Measurements from ENCODE around the gene CRELD2.

Gene CRELD2

DNA sequence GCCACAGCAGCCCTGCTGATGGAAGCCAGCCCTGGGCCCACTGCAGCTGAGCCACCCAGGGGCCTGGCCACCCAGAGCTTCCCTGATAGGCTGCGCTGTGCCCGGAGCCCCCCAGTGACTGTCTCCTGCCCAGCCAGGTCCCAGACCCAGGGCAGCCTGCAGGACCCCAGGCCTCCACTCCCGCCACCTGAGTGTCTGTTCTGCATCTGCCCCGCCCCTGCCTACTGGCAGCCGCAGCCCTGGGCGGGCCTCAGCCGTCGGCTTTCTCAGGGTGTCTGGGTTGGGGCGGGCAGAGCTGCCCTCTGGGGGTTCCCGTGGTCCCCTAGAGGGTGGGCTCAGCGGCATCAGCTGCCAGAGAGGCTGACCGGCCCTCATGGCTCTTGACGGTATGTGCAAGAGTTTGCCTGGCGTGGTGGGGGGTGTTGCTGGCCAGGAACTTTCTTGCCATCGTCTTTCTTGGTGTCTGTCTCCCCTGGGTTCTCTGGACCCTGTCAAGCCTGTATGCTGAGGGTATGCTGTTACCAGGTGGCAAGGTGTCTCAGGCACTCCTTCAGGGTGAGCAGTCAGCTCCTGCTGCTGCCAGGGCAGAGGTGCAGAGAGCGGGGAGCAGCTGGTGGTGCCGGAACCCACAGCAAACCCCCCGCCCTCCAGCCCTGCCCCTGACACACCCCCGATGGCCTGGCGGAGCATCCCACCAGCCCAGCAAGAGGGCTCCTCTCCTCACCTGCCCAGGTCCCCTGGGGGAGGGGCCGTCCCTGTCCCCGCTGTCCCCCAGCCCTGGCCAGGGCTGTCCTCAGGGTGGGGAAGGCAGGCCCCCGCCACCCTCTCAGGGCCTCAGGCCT, 29.9 kb downstream of the CRELD2 start:
- no peak for DNase-seq

DNA sequence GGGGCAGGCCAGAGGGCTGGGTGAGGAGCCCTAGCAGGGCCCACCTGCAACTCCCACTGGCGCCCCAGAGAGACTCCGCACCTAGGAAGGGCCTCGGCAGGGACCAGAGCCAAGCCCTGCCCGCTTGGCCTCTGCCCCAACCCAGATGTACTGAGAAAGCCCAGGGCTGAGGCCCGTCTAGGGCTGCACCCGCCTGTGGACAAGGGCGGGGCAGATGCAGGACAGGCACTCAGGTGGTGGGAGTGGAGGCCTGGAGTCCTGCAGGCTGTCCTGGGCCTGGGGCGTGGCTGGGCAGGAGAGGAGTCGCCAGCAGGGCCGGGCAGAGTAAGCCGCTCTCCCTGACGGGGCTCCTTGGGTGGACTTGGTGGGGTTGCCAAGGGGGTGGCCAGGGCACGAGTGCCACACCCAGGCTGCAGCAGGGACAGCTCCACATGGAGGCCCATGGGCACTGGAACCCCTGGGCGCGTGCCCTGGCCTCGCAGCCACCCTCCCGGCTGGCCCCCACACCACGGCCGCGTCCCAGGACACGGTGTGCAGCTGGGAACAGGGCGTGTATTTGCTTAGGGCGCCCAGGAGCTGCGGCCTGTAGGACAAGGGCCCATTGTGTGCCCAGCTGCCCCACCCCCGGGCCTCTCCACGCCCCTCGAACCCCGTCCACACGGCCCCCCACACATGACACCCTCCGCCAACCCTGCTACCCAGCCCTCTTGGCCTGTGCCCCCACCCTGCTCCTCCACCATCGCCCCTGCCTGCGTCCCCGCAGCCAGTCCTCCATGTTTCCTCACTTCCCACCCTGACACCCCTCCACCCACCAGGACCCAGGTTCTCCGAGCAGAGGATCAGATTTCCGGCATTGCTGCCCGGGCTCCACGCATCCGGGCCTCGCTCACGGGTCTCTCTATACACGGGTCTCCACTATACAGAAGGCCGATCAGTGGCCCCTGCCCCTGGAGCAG, 30.8 kb downstream of the CRELD2 start:
- no peak for DNase-seq

DNA sequence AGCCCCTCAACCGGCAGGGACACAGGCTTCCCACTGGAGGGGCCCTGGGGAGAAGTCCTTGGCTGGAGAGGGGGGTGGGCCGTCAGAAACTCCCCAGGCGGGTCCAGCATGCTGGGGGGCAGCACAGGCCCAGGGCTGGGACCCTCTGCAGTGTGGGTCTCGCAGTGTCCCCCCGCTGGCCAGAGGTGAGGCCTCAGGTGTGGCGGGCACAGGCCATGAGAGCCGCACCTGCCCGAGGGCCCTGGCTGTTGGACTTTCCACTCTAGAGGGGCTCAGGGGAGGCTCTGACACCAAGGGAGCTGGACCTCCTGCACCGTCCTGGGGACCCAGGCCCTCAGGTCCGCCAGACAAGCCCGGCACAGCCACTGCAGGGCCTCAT, 31.5 kb downstream of the CRELD2 start:
- no peak for DNase-seq

DNA sequence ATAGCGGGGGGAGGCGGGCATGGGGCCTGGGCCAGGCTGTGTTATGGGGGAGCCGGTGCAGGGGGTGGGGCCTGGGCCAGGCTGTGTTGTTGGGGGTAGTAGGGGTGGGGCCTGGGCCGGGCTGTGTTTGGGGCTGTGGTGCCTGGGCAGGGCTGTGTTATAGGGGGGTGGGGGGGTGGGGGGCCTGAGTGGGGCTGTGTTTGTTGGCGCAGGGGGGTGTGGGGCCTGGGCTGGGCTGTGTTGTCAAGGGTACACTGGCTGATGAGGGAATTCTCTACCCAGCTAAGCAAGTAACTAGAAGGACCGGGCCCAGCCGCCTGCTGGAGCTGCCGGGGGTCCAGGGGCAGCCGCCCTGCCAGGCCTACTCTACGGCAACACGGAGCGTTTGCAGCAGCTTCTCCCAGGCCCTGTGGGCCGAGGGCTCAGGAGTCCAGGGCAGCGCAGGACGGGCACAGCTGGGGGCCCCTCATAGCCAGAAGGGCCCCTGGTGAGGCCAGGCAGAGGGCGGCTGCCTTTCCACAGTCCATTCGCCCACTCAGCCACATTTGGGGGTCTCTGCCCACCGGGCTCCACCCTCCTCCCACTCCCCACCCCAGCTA, 32.1 kb downstream of the CRELD2 start:
- no peak for DNase-seq

DNA sequence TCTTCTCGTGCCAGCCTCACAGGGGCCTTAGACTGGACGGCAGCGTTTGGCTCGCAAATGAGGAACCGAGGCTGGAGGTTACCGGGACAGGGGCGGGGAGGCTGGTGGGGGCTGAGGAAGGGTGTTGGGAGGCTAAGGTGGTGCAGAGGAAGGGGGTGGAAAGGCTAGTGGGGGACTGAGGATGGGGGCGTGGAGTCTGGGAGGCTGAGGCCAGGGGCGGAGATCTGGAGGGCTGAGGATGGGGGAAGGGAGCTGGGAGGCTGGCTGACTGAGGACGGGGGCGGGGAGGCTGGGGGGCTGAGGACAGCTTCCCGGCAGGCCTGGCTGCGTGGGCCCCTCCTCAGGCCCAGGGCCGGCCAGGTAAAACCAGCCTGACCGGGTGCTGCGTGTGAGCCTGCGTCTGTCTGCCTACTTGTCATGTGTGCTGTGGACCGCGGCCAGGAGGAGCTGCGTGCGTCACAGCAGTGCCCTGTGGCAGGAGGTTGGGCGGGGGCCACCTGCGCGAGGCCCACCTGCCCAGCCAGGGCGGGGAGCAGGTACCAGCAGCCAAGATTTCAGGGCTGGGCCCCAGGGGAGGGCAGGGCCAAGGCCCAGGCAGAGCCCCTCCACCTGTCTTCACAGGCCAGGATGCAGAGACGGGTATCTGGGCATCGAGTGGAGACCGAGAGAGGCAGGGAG, 32.7 kb downstream of the CRELD2 start:
- no peak for DNase-seq

DNA sequence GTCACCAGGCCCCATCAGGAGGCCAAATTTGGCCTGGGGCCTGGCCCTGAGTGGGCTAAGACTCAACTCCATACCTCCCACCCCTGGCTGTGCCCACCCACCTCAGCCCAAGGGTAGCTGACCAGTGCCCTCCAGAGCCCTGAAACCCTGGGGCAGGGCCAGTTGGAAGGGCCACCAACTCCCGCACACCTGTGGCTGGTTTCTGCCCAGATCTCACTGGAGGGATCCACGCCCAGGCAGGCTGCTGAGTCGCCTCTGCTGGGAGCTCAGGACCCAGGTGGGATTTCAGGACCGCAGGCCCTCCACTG, 33.2 kb downstream of the CRELD2 start:
- no peak for DNase-seq

DNA sequence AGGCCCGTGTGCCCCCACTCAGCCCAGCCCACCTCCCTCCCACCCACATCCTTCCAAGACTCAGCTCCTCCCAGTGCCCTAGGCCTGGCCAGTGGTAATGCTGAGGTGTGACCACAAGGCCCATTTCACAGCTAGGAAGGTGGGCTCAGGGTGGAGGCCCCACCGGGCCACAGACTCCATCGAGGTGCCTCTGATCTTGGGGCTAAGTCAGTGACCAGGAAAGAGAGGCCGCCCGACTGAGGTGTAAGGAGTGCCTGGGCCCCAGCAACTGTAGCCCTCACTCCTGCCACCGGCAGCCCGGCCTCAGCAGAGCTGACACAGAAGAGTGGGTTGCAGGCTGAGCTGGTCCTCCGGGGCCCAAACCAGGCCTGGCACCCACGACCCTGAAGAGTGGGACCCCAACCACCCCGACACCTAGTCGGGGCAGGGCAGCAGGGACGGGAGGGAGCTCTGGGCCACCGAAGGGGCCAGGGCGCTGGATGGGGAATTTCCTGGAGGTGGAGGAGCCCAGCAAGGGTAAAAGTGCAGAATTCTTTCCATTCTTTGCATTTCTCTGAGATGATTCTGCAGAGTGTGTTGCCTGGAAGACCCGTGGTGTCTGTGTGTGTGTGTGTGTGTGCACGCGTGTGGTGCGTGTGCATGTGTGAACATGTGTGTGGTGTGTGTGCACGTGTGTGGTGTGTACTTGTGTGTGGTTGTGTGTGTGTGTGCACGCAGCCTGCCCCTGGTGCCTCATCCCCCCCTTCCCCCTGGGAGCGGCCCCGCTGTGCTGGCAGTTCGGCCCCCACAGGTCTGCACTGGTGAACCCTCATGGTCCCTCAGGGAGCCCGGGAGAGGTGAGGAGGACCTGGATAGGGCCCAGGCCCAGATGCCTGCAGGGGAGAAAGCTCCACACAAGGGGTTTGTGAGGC, 33.8 kb downstream of the CRELD2 start:
- no peak for DNase-seq

DNA sequence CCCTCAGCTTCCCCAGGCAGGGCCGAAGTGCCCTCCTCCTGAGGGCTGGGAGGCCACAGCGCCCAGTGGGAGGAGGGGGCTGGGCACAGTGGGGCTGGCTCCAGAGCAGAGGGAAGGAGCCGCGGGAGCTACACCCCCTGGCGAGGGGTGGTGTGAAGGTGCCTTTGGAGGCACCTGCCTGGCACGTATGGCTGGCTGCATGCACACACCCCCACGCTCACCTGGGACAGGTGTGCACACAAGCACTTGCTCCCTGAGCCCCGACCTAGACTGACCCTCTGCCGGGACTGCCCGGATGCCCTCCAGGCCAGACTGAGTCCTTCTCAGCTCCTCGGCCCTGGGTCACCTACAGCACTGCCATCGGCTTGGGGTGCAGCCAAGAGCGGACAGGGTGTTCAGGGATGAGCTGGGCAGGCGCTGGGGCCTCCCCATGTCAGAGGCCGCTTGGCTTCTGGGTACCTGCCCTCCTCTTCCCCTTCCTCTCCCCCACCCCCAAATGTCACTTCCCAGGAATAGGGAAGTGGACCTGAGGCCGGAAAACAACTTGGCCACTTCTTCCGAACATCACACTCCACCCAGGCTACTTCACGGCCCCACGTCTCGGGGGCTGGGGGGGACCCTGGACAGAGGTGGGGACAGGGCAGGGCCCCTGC, 34.7 kb downstream of the CRELD2 start:
- no peak for DNase-seq

DNA sequence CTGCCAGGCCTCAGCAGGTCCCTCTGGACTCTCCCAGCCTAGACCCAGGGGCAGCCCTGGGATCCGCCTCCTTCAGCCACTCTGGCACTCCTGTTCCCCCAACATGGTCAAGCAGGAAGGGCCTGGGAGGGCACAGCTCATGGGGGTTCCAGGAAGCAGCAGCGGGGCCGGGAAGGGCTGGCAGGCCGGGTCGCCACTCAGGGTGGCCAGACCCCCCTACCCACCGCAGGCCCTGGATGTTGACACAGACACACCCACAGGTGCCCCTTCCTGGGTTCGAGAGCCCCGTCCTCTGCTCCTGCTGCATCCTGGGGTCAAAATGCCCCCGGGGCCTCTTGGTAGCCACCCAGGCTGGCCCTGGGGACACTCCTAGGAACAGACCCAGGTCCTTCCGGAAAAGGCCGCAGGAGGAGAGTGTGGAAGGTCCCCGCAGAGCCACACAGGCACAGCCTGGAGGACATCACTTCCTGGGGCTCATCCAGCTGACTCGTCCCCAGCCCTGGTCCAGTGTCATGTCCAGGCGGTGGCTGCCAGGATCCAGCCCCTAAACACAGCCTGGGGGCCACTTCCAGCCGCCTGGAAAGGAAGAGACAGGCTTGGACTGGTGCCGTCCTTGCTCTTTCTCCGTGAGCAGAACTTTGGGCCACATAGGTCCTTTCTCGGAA, 35.4 kb downstream of the CRELD2 start:
- DNase-seq, result no peak

DNA sequence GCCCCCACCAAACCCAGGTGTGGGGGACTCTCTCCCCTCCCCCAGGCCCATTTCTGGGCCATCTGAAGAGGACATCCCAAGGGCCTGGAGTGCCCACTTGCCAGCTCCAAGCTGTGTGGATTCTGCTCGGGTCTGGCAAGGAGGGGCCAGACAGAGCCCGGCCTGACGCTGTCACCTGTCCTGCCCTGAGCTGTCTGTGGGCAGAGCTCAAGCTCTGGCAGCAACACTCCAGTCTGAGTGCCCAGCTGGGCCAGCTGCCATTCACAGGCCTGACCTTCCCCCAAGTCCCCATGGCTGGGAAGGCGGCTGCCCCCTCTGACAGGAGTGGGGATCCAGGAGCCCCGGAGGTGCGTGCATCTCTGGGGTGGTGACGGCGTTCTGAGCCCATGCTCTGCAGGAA, 35.9 kb downstream of the CRELD2 start:
- DNase-seq, result no peak

DNA sequence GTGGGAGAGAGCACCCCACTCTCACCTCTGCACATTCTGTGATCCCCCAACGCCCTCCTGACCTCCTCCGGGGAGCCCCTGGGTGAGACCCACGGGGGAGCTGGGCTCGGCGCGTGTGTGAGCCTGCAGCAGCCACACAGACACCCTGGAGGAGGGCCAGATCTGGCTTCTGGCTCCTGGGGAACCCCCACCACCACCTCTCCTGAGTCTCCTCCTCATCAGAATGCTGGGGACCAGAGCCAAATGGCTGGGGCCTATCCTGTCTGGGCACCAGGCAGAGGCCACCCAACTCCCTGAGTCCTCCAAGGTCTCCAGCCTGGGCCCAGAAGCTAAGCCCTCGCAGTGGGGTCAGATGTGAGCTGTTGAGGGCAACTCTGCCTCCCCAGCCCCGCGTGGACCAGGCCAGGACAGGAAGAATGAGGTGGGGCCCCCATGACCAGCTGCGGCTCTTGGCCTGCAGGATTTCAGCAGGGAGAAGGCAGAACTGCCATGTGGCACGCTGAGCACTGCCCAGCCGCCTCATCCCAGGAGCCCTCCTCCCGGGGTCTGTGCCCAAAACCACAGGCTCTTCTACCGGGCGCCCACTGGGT, 36.7 kb downstream of the CRELD2 start:
- no peak for DNase-seq

DNA sequence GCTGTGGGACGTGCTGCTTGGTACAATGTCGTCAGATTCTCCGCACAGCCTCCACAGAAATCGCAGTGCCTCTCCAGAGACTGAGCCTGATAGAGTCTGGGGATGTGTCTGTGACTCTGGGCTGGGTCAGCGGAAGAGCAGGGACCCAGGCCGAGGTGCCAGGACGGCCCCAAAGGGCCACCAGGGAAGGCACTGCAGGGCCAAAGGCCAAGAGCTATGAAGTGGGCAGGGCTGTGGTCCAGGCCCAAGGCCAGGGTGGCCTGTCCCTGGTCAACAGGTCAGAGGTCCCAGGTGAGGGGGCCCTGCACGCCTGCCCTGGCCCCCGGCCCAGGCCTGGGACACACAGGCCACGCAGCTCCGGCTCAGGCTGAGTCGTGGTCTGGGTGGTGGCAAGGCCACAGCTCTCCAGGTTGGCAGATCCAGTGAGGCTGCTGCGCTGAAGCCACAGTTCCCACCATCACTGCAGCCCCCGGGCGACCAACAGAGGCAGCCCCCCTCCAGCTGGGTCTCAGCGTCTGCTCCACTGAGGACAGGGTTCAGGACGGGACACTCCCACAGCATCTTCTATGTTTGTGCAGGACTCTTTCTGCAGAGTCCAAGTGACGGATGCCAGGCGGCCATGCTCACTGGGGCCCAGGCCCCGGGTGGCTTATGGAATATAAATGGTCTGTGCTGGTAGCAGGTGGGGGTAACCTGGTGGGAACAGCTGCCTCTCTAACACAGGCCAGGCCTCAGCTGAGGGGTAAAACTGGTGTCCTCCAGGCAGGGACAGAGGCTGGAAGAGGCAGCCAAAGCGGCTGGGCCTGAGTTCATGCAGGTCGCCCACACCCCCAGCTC, 37.4 kb downstream of the CRELD2 start:
- DNase-seq, result no peak

DNA sequence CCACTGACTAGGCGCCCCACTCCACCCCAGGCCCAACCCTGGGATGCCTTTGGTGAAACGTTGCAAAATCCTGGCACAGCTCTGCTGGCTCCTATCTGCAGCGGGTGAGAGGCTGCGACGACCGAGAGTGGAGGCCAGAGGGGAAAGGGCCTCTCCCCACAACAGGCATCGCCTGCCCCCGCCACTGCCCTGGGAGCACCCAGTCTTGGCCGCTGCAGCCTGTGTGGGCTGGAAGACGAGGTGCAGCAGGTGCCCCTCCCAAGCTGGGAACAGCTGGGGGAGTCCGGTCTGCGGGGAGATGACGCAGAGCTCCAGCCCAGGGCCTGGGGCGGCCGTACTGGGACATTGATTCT, 38.0 kb downstream of the CRELD2 start:
- DNase-seq, result no peak

DNA sequence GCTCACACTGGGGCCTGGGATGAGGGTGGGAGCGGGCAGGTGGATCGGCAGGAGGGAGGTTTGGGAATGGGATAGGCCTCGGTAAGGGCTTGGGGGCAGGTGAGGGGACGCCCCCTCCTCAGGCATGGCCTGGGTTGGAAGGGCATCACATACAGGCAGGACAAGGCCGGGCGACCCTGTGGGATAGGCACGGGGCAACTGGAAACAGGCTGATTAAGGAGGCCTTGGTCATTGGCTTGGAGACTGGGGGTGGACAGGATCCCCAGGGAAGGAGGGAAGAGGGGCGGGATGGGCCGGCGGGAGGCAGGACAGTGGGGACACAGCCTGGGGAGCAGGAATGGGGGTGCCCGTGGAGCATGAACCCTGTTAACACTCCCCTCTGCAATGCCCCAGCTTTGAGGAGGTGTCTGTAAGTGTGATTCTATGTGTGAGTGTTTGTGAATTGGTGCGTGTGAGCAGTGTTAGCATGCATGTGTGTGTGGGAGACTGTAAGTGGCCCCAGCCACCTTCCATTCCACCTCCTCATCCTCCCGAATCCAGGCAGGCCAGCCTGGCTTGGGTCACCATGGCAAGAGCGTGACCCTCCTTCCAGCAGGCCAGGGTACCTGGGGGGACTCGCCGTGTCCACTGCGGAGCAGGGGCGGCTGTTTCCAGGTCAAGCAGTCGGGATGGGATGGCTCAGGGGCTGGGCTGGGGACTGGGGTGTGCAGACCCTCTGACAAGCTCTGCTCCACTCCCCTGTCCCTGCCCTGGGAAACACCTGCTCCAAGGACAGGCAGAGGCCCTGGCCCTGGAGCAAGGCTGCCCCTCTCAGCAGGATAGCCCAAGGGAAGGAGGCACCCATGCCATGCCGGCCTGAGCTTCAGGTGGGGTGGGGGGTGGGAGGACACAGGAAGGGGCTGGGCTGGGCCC, 38.7 kb downstream of the CRELD2 start:
- no peak for DNase-seq

DNA sequence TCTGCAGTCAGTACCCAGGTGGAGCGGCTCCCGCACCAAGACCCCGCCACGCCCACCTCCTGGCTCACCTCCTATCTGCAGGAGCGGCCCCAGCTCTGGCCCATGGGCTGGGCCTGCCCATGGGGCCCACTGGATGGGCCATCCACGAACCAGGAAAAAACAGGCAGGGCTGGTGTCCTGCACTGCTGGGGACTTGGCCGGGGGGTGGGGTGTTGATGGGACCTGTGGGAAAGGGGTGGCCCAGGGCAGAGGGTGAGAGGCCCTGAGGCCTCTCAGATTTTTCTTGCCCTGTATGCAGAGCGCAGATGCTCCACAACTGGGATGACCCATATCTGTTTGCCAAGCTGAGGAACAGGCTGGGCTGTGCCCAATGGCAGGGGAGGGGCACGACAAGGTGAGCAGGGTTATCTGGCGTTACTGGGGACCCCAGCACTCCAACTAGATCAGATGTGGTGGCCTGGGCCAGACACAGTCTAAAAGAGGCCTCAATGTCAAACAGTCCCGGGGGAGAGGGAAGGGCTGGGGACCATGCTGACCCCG, 39.5 kb downstream of the CRELD2 start:
- no peak for DNase-seq

DNA sequence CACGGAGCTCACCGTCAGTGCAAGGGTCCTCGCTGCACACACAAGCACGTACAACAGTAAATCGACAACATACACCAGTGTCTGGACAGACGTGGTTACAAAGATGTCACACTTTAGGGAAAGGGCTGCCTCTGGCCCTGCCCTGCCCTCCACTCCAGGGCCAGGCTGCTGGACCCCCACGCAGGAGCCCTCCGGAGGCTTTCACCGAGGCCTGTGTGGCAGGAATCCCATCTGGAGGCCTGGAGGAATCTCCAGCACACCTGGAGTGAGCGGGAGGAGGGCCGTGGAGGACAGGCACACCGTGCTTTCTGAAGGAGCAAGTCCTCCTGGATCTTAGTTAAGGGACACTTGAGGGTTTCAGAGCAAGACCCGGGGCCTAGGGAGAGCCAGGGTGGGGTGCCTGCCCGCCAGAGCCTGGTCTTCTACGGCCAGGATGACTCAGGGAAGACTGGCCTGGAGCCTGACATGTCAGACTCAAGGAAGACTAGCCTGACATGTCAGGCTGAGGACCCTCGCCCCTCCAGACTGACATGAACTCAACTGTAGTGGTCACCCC, 40.0 kb downstream of the CRELD2 start:
- no peak for DNase-seq

DNA sequence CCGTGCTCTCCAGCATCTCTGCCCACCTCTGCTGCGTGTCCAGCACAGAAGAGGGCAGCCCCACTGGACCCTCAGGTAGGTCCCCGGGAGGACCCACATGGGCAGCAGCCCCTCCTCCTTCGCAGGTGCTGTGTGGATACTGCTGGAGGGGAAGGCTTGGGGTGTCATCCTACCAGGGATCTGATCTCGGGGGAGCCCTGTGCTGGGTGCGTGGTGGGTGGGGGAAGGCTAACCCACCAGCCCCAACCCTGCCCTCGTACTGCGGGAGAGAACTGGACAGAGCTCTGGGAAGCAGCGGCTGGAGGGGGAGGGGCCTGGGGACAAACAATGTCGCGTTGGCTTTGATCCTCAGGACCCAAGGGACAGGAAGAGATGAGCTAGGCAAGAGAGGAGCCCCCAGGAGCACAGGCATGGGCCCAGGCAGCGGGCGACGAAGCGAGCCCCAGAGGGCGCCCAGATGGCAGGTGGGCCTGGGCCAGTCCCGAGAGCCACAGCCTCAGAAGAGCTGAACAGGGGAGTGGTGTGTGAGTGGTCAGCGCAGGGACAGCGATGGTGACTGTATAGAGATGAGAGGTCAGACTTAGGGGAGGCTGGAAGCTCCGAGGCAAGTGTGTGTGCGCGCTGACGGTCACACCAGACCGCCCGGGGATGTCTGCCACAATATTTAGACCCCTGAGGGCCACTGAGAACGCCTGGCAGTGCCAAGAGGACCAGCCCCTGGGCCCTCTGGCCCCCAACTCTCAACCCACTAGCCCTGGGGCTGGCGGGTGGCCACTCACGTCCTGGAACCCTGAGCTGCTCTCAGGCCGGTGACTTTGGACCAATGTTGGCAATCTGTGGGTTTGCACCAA, 40.7 kb downstream of the CRELD2 start:
- DNase-seq, result no peak
